Prostate gland (tissue), 2 donors: ENCODE measurements around the gene SGCD.

Experiments
- CTCF ChIP-seq, 4 experiments: fragments of 200-600 bp in 2 of 4; fragments of 450-650 bp in 2 of 4; sonication (generic) in 2 of 4; IDR thresholded peaks; 1 replicate in 3 of 4; 2 replicates in 1 of 4; pipeline ENCODE4 v1.5.1; 2016 to 2019; ENCODE audit warnings: antibody characterized with exemption in 4 of 4, mild to moderate bottlenecking in 2 of 4, moderate library complexity in 2 of 4
- POLR2A ChIP-seq: fragments of 450-650 bp; IDR thresholded peaks from one replicate; pipeline ENCODE4 v1.6.1; 2016; ENCODE audit warnings: antibody characterized with exemption, mild to moderate bottlenecking
- POLR2AphosphoS5 ChIP-seq: sonication (generic); formaldehyde crosslinking; IDR thresholded peaks from one replicate; pipeline ENCODE4 v1.6.1; 2017; ENCODE audit warnings: antibody characterized with exemption

GRCh38 chr5:156570615-156571014 is 243.7 kb downstream of the SGCD start:
- no peak for TF ChIP-seq CTCF (IDR thresholded peaks at IDR 0.05)
- TF ChIP-seq POLR2A, result no peak
- no peak for TF ChIP-seq POLR2AphosphoS5
